Neural progenitor cell (in vitro differentiated cells): ENCODE results near the gene RTN4.

ENCODE experiments used
- EZH2phosphoT487 ChIP-seq: fragments of 200-600 bp; sonication (generic); IDR thresholded peaks from 2 replicates; pipeline ENCODE4 v1.6.1; 2017; ENCODE audit warnings: antibody characterized with exemption
- TF ChIP-seq, protein P1 (sequence below): fragments of 200-600 bp; sonication (generic); IDR thresholded peaks from 2 replicates; pipeline ENCODE4 v1.5.1; 2017; ENCODE audit warnings: antibody characterized with exemption, mild to moderate bottlenecking

DNA sequence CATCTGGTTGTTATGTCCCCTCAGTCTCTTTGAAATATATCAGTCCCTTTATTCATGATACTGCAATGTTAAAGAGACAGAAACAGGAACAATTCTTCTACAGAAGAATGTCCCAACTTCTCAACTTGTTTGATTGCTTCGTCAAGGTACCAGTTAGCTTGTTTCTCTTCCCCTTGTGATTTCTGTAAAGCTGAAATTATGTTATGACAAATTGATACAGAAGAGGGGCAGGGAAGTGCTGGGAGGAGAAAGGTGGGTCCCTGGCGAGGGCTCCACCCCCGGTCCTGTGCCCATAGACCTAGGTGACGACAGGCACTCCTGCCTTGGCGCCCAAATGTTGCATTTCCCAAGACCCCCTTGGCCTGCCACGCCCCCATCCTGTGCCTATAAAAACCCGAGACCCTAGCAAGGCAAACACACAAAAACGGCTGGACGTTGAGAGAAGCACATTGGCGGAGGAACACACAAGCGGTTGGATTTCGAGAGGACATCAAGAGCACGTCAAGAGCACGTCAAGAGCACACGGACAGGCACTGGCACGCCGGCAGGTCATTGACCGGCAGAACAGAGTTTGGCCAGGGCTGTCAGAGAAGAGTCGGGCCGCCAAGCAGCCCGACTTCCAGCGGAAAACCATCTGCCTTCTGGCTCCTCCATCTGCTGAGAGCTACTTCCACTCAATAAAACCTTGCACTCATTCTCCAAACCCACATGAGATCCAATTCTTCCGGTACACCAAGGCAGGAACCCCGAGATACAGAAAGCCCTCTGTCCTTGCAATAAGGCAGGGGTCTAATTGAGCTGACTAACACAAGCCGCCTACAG, 11.5 kb upstream of the RTN4 start:
- TF ChIP-seq, protein P1, sequence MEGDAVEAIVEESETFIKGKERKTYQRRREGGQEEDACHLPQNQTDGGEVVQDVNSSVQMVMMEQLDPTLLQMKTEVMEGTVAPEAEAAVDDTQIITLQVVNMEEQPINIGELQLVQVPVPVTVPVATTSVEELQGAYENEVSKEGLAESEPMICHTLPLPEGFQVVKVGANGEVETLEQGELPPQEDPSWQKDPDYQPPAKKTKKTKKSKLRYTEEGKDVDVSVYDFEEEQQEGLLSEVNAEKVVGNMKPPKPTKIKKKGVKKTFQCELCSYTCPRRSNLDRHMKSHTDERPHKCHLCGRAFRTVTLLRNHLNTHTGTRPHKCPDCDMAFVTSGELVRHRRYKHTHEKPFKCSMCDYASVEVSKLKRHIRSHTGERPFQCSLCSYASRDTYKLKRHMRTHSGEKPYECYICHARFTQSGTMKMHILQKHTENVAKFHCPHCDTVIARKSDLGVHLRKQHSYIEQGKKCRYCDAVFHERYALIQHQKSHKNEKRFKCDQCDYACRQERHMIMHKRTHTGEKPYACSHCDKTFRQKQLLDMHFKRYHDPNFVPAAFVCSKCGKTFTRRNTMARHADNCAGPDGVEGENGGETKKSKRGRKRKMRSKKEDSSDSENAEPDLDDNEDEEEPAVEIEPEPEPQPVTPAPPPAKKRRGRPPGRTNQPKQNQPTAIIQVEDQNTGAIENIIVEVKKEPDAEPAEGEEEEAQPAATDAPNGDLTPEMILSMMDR, result no peak
- no peak for TF ChIP-seq EZH2phosphoT487
